H1 (cell line): Measurements from ENCODE around the gene RITA1.

Experiments
- BACH1 ChIP-seq: IDR thresholded peaks from 2 replicates; pipeline ENCODE4 v1.6.1; 2012; ENCODE audit warnings: low read length, improper control_type of control experiment
- BRCA1 ChIP-seq: IDR thresholded peaks from 2 replicates; pipeline ENCODE4 v1.6.1; 2012; ENCODE audit warnings: low read depth, low read length, improper control_type of control experiment
- CBX5 ChIP-seq: fragments of 300-800, 300-1000 bp; sonication (generic); IDR thresholded peaks from 2 replicates; pipeline ENCODE4 v1.7.1; 2016; ENCODE audit warnings: antibody characterized with exemption, low read length, low read depth
- CHD2 ChIP-seq: IDR thresholded peaks from 2 replicates; pipeline ENCODE4 v1.6.1; 2012; ENCODE audit warnings: low read length, improper control_type of control experiment
- CTCF ChIP-seq, 3 experiments: IDR thresholded peaks; 1 replicate in 2 of 3; 2 replicates in 1 of 3; pipeline versions ENCODE4 v1.5.1 to v1.6.1; 2011; ENCODE audit warnings: low read length in 3 of 3, mild to moderate bottlenecking in 3 of 3, inconsistent platforms in 2 of 3, low read depth in 1 of 3, moderate library complexity in 1 of 3; ENCODE audit not compliant: insufficient read depth in 1 of 3; ENCODE audit errors: control extremely low read depth in 1 of 3
- POLR2A ChIP-seq, 2 experiments: IDR thresholded peaks; 1 replicate in 1 of 2; 2 replicates in 1 of 2; pipeline ENCODE4 v1.6.1; 2011; ENCODE audit warnings: low read depth in 2 of 2, low read length in 2 of 2, mild to moderate bottlenecking in 2 of 2; ENCODE audit errors: control extremely low read depth in 1 of 2
- POLR2AphosphoS5 ChIP-seq: IDR thresholded peaks from 2 replicates; pipeline ENCODE4 v1.6.1; 2011; ENCODE audit warnings: low read depth, low read length
- RAD21 ChIP-seq, 2 experiments: IDR thresholded peaks in 1 of 2; conservative IDR thresholded peaks in 1 of 2; 2 replicates each; pipeline ENCODE4 v1.6.1; 2011; ENCODE audit warnings: low read depth in 2 of 2, low read length in 2 of 2, improper control_type of control experiment in 1 of 2, inconsistent platforms in 1 of 2, mild to moderate bottlenecking in 1 of 2, moderate library complexity in 1 of 2
- SP1 ChIP-seq: IDR thresholded peaks from 2 replicates; pipeline ENCODE4 v1.6.1; 2011; ENCODE audit warnings: low read depth, low read length
- SRF ChIP-seq: IDR thresholded peaks from 2 replicates; pipeline ENCODE4 v1.6.1; 2011; ENCODE audit warnings: mild to moderate bottlenecking, low read depth, low read length, moderate library complexity

- TF ChIP-seq RAD21 (IDR thresholded peaks at IDR 0.05 in 1 of 2, conservative IDR thresholded peaks at IDR 0.05 in 1 of 2; ENCODE audit: low read depth in 2 of 2, low read length in 2 of 2) (no peak), CTCF (IDR thresholded peaks at IDR 0.05; ENCODE audit: control extremely low read depth in 1 of 3, insufficient read depth in 1 of 3, low read depth in 1 of 3, low read length in 3 of 3) (no peak), SRF (no peak), BACH1 (no peak), POLR2A (IDR thresholded peaks at IDR 0.05; ENCODE audit: control extremely low read depth in 1 of 2, low read depth in 2 of 2, low read length in 2 of 2) (no peak), POLR2AphosphoS5 (no peak), CBX5 (no peak), BRCA1 (no peak), CHD2 (no peak), SP1 (no peak)
Measured at GRCh38 chr12:113140706-113141105, 44.8 kb upstream of the RITA1 start.
